Stomach smooth muscle (tissue), 2 donors: ENCODE results near the gene TMEM108.

ENCODE experiments used
- H3K27ac ChIP-seq: one replicate; pipeline ENCODE4 v1.7.0; 2013; ENCODE audit warnings: mild to moderate bottlenecking, low read length, inconsistent platforms
- H3K27me3 ChIP-seq, 2 donors: one replicate each; pipeline ENCODE4 v1.7.0; 2013; ENCODE audit warnings: low read length in 2 of 2; ENCODE audit not compliant: insufficient read depth in 2 of 2, control insufficient read depth in 1 of 2
- H3K36me3 ChIP-seq, 2 donors: one replicate each; pipeline ENCODE4 v1.7.0; 2013; ENCODE audit warnings: low read length in 2 of 2; ENCODE audit not compliant: control insufficient read depth in 2 of 2, insufficient read depth in 2 of 2
- H3K4me1 ChIP-seq: one replicate; pipeline ENCODE4 v1.7.0; 2013; ENCODE audit warnings: low read length; ENCODE audit not compliant: control insufficient read depth, insufficient read depth
- H3K4me3 ChIP-seq, 2 donors: one replicate each; pipeline ENCODE4 v1.7.0; 2013; ENCODE audit warnings: low read length in 2 of 2
- H3K9ac ChIP-seq, 2 donors: one replicate each; pipeline ENCODE4 v1.7.0; 2013; ENCODE audit warnings: low read length in 2 of 2, mild to moderate bottlenecking in 1 of 2
- H3K9me3 ChIP-seq, 2 donors: one replicate each; pipeline ENCODE4 v1.7.0; 2013; ENCODE audit warnings: low read length in 2 of 2; ENCODE audit not compliant: control insufficient read depth in 2 of 2
- donor health status: healthy.
- donor health status: Pancreatic carcinoma.

The TMEM108 gene

GRCh38 chr3:133381346-133382109, 343.3 kb downstream of the TMEM108 start:
- no peak overlapping the region for H3K9ac ChIP-seq
- H3K27ac ChIP-seq, result no peak overlapping the region
- H3K36me3 ChIP-seq, result no peaks in the 10 kb centered on the region
- no peaks in the 10 kb centered on the region for H3K4me1 ChIP-seq
- H3K27me3 ChIP-seq, result no peaks in the 10 kb centered on the region
- no peak overlapping the region for H3K4me3 ChIP-seq
- no peaks in the 10 kb centered on the region for H3K9me3 ChIP-seq

- no peaks in the 10 kb centered on the region for H3K4me1 ChIP-seq
- H3K36me3 ChIP-seq, result no peaks in the 10 kb centered on the region
- no peak overlapping the region for H3K4me3 ChIP-seq
- no peaks in the 10 kb centered on the region for H3K27me3 ChIP-seq
- H3K9me3 ChIP-seq, result no peaks in the 10 kb centered on the region
- H3K9ac ChIP-seq, result no peak overlapping the region
- no peak overlapping the region for H3K27ac ChIP-seq
Observed at GRCh38 chr3:133383175-133383574, 345.0 kb downstream of the TMEM108 start.

GRCh38 chr3:133383741-133384140, 345.6 kb downstream of the TMEM108 start:
- H3K27me3 ChIP-seq, result no peaks in the 10 kb centered on the region
- no peaks in the 10 kb centered on the region for H3K36me3 ChIP-seq
- no peak overlapping the region for H3K4me3 ChIP-seq
- no peaks in the 10 kb centered on the region for H3K9me3 ChIP-seq
- H3K9ac ChIP-seq, result no peak overlapping the region
- no peak overlapping the region for H3K27ac ChIP-seq
- no peaks in the 10 kb centered on the region for H3K4me1 ChIP-seq

- Histone ChIP-seq H3K4me3 (peak overlapping the region in 1 of 2 donors; percentile 49), H3K9me3 (no peaks in the 10 kb centered on the region), H3K4me1 (no peaks in the 10 kb centered on the region), H3K9ac (no peak overlapping the region), H3K27ac (no peak overlapping the region), H3K36me3 (no peaks in the 10 kb centered on the region), H3K27me3 (no peaks in the 10 kb centered on the region)
Observed at GRCh38 chr3:133384331-133385027, 346.3 kb downstream of the TMEM108 start.

GRCh38 chr3:133386876-133387275, 348.7 kb downstream of the TMEM108 start:
- H3K27me3 ChIP-seq, result no peaks in the 10 kb centered on the region
- H3K27ac ChIP-seq, result no peak overlapping the region
- H3K9ac ChIP-seq, result no peak overlapping the region
- H3K9me3 ChIP-seq, result no peaks in the 10 kb centered on the region
- no peaks in the 10 kb centered on the region for H3K36me3 ChIP-seq
- no peak overlapping the region for H3K4me3 ChIP-seq
- no peaks in the 10 kb centered on the region for H3K4me1 ChIP-seq

- H3K27me3 ChIP-seq, result no peaks in the 10 kb centered on the region
- no peak overlapping the region for H3K27ac ChIP-seq
- no peaks in the 10 kb centered on the region for H3K4me1 ChIP-seq
- H3K36me3 ChIP-seq, result no peaks in the 10 kb centered on the region
- H3K4me3 ChIP-seq, result no peak overlapping the region
- no peaks in the 10 kb centered on the region for H3K9me3 ChIP-seq
- H3K9ac ChIP-seq, result no peak overlapping the region
Observed at GRCh38 chr3:133387341-133387740, 349.1 kb downstream of the TMEM108 start.

GRCh38 chr3:133388696-133389395, 350.7 kb downstream of the TMEM108 start:
- Histone ChIP-seq H3K27me3 (no peaks in the 10 kb centered on the region), H3K36me3 (no peaks in the 10 kb centered on the region), H3K9ac (no peak overlapping the region), H3K4me1 (no peaks in the 10 kb centered on the region), H3K4me3 (no peak overlapping the region), H3K27ac (no peak overlapping the region), H3K9me3 (no peaks in the 10 kb centered on the region)

- no peak overlapping the region for H3K4me3 ChIP-seq
- H3K27me3 ChIP-seq, result no peaks in the 10 kb centered on the region
- H3K36me3 ChIP-seq, result no peaks in the 10 kb centered on the region
- no peak overlapping the region for H3K9ac ChIP-seq
- H3K27ac ChIP-seq, result no peak overlapping the region
- H3K4me1 ChIP-seq, result no peaks in the 10 kb centered on the region
- H3K9me3 ChIP-seq, result peaks cover 0 to 4% of the 10 kb centered on the region in 2 donors
Observed at GRCh38 chr3:133390715-133391114, 352.5 kb downstream of the TMEM108 start.

- H3K4me1 ChIP-seq, result no peaks in the 10 kb centered on the region
- H3K27ac ChIP-seq, result no peak overlapping the region
- no peaks in the 10 kb centered on the region for H3K36me3 ChIP-seq
Observed at GRCh38 chr3:133393204-133393603, 355.0 kb downstream of the TMEM108 start.

GRCh38 chr3:133393691-133394474, 355.7 kb downstream of the TMEM108 start:
- no peak overlapping the region for H3K27ac ChIP-seq
- no peak overlapping the region for H3K9ac ChIP-seq
- H3K27me3 ChIP-seq, result no peaks in the 10 kb centered on the region

More at GRCh38 chr3:133393204-133393603, 355.0 kb downstream of the TMEM108 start:
- Histone ChIP-seq H3K4me3 (no peak overlapping the region), H3K27me3 (no peaks in the 10 kb centered on the region), H3K9me3 (peaks cover 0 to 4% of the 10 kb centered on the region in 2 donors), H3K9ac (no peak overlapping the region)

More at GRCh38 chr3:133393691-133394474, 355.7 kb downstream of the TMEM108 start:
- no peaks in the 10 kb centered on the region for H3K36me3 ChIP-seq
- H3K9me3 ChIP-seq, result peaks cover 0 to 4% of the 10 kb centered on the region in 2 donors
- no peaks in the 10 kb centered on the region for H3K4me1 ChIP-seq
- no peak overlapping the region for H3K4me3 ChIP-seq
